Measurements from ENCODE around the gene CHAD.

The CHAD gene

DNA sequence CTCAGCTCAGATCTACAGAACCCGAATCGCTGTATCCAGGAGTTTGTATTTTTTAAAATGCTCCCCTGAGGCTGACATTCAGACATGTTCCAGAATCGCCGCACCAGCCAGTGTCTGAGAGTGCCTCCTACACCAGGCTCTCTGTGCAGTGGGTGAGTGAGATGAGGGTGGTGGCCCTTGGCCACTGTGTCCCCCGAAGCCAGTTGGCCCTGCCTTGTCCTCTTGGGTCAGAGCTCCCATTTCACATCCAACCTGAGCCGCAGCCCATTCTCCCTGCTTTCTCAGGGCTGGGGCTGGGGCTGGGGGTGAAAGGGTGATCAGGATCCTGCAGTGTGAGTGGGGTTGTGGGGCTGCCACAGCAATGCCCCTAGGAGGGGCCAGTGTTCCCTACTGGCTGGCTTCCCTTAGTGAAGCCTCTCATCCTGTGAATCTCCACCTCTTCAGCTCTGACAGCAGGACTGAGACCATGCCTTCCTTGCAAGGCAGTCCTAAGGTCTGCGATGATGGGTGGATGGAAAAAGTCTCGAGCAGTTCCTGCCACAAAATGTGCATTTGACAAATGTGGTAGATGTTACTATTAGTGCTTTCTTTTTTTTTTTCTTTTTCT, 26.6 kb upstream of the CHAD start:
- TF ChIP-seq, protein P1, sequence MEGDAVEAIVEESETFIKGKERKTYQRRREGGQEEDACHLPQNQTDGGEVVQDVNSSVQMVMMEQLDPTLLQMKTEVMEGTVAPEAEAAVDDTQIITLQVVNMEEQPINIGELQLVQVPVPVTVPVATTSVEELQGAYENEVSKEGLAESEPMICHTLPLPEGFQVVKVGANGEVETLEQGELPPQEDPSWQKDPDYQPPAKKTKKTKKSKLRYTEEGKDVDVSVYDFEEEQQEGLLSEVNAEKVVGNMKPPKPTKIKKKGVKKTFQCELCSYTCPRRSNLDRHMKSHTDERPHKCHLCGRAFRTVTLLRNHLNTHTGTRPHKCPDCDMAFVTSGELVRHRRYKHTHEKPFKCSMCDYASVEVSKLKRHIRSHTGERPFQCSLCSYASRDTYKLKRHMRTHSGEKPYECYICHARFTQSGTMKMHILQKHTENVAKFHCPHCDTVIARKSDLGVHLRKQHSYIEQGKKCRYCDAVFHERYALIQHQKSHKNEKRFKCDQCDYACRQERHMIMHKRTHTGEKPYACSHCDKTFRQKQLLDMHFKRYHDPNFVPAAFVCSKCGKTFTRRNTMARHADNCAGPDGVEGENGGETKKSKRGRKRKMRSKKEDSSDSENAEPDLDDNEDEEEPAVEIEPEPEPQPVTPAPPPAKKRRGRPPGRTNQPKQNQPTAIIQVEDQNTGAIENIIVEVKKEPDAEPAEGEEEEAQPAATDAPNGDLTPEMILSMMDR (IDR thresholded peaks at IDR 0.05; ENCODE audit: control insufficient read depth, insufficient read depth, low read depth, low read length, missing control alignments), result no peak
- H3K4me3 ChIP-seq (ENCODE audit: control insufficient read depth, low read depth, low read length), result no peak overlapping the region
- no peak for DNase-seq (ENCODE audit: low read depth)

DNA sequence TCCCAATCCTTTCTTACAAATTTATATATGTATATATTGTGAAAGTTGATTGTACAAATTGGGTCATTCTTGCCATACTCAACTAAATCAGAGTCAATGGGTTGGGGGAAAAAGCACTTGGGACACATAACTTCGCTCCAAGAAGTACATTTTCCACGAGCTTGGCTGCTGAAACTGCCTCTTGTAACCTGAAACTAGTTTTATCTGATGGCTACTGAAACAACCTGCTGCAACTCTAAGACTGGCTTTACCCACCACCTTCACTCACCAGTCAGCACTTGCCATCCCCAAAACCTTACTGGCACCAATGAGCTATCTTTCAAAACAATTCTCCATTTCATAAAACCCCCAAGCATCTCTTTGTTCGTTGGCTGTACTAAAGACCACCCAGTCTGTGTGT, 25.1 kb upstream of the CHAD start:
- DNase-seq (ENCODE audit: low read depth), result no peak
- TF ChIP-seq, protein P1 (IDR thresholded peaks at IDR 0.05; ENCODE audit: control insufficient read depth, insufficient read depth, low read depth, low read length, missing control alignments), result no peak
- H3K4me3 ChIP-seq (ENCODE audit: control insufficient read depth, low read depth, low read length), result no peak overlapping the region

DNA sequence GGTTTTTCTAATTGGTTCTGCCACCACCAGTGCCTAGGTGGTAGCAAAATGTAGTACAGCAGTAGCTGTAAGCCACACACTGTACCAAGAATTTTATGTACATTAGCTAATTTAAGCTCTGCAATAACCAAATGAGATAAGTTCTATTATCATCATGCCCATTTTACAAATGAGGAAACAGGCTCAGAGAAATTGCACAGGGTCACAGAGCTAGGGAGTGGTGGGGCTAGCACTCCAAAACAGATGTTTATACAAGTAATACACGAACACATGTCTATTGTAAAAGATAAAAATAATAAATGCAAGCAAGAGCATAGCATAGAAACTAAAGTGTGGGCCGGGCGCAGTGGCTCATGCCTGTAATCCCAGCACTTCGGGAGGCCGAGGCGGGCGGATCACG, 23.5 kb upstream of the CHAD start:
- no peak overlapping the region for H3K4me3 ChIP-seq (ENCODE audit: control insufficient read depth, low read depth, low read length)
- no peak for DNase-seq (ENCODE audit: low read depth)
- TF ChIP-seq, protein P1 (IDR thresholded peaks at IDR 0.05; ENCODE audit: control insufficient read depth, insufficient read depth, low read depth, low read length, missing control alignments), result no peak

DNA sequence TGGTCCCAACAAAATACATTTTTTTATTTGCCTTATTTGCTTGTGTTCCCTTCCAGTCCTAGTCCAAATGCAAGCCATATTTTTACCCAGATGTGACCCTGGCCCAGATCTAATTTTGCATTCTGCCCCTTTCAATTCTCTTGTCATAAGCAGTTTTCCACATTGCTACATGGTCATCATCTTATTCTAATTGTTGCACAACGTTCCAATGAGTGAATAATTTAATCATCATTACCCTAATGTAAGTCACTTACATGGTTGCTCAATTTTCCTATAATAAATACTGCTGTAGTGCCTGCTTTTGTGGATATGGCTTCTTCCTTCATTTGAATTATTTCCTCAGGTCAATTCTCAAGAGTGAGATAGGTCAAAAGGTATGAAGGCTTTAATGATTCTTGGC, 22.8 kb upstream of the CHAD start:
- TF ChIP-seq, protein P1 (IDR thresholded peaks at IDR 0.05; ENCODE audit: control insufficient read depth, insufficient read depth, low read depth, low read length, missing control alignments), result no peak
- no peak for DNase-seq (ENCODE audit: low read depth)
- H3K4me3 ChIP-seq (ENCODE audit: control insufficient read depth, low read depth, low read length), result no peak overlapping the region

DNA sequence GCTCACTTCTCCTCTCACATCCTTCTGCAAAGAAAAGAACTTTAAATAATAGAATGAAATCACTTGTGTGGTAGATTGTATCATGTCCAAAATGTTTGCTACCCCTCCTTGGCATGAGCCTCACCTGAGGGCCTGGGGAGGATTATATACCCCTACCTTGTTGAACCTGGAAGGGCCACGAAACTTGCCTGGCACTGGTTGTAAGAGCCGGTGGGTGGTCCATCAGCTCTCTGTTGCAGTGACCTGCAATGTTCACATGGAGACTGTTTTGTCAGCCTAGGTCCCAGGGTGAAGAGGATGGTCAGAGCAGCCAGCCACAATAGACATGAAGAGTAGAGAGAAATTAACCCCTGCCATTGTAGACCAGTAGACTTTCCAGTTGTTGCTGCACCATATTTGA, 20.2 kb upstream of the CHAD start:
- TF ChIP-seq, protein P1 (IDR thresholded peaks at IDR 0.05; ENCODE audit: control insufficient read depth, insufficient read depth, low read depth, low read length, missing control alignments), result no peak
- DNase-seq (ENCODE audit: low read depth), result no peak
- H3K4me3 ChIP-seq (ENCODE audit: control insufficient read depth, low read depth, low read length), result no peak overlapping the region

DNA sequence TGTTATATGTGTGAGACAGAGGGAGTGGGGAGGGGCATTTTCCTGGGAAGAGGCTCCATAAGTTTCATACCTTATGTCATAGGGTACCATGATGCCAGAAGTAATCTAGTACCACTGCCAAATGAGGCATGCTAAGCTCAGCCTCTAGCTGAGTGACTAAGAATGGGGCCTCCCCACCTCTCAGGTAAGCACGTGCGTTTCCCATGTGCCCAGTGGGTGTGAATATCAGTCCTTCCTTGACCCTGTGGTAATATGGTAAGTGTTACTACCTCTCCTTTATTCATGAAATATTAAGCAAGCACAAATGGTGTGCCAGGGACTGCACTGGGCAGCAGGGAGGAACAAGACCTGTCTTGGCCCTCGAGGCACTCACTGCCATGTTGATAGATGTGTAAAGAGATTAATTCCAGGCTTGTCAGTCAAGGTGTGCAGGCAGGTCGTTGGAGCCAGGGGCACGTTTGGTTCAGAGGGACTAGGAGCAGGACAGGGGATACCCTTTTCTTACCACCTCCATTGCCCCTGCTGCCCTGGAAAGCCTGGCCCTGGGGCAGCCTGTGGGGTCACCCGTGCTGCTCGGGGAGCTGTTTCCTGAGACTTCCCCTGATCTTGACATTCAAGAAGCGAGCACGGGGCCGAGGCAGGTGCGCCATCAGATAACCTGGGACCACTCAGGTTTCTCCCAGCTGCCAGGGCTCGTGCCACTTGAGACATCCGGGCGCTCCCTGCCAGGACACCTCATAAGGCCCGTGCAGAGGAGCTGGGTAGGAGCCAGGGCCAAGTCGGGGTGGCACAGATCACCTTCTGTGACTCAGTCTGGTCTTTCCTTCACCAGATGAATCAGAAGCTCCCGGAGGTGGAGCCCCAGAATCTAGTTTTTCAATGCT, 18.8 kb upstream of the CHAD start:
- H3K4me3 ChIP-seq (ENCODE audit: control insufficient read depth, low read depth, low read length), result no peak overlapping the region
- no peak for DNase-seq (ENCODE audit: low read depth)
- TF ChIP-seq, protein P1 (IDR thresholded peaks at IDR 0.05; ENCODE audit: control insufficient read depth, insufficient read depth, low read depth, low read length, missing control alignments), result no peak
